B cell (primary cell): Measurements from ENCODE around the gene FAM107A.

ENCODE experiments used
- CTCF ChIP-seq: fragments of 200-600 bp; IDR thresholded peaks from one replicate; pipeline ENCODE4 v1.8.0; 2022; ENCODE audit warnings: antibody characterized with exemption, mild to moderate bottlenecking
- EZH2 ChIP-seq: IDR thresholded peaks from 2 replicates; pipeline ENCODE4 v1.6.1; 2012; ENCODE audit warnings: borderline replicate concordance, low read depth, mild to moderate bottlenecking, moderate library complexity, low read length; ENCODE audit not compliant: insufficient read depth, poor library complexity, severe bottlenecking

GRCh38 chr3:58532794-58533220 is 44.4 kb downstream of the FAM107A start:
- TF ChIP-seq CTCF (peak; percentile 91), EZH2 (no peak)
